Measurements from ENCODE around the gene ACE2. TPM values are rescaled to one million over a fixed set of nuclear protein-coding genes. Genes with fewer than 3 reads are reported as not detected.

The ACE2 gene
- total and polyA plus RNA-seq, 2 donors from 2014 or later = 5.5 to 32.4 TPM

DNA sequence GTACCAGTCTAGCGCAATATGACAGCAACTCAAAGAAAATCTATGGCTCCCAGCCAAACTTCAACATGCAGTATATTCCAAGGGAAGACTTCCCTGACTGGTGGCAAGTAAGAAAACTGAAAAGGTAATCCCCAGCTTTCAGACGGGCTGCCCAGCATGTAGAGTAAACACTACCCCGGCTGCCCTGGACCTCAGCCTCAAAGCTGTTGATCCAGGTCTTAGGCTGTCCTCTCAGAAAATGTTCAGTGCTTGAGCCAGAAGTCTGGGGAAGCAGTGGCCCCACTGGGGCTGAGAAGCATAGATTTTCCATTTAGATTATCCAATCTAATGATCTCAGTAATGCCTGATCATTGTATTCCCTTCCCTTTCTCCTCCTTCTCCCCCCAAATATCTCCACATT, 78.3 kb downstream of the ACE2 start:
- TF ChIP-seq, protein P1, sequence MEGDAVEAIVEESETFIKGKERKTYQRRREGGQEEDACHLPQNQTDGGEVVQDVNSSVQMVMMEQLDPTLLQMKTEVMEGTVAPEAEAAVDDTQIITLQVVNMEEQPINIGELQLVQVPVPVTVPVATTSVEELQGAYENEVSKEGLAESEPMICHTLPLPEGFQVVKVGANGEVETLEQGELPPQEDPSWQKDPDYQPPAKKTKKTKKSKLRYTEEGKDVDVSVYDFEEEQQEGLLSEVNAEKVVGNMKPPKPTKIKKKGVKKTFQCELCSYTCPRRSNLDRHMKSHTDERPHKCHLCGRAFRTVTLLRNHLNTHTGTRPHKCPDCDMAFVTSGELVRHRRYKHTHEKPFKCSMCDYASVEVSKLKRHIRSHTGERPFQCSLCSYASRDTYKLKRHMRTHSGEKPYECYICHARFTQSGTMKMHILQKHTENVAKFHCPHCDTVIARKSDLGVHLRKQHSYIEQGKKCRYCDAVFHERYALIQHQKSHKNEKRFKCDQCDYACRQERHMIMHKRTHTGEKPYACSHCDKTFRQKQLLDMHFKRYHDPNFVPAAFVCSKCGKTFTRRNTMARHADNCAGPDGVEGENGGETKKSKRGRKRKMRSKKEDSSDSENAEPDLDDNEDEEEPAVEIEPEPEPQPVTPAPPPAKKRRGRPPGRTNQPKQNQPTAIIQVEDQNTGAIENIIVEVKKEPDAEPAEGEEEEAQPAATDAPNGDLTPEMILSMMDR (IDR thresholded peaks at IDR 0.05; ENCODE audit: borderline replicate concordance, extremely low read depth, insufficient read depth) = no peak
- intact Hi-C loops (cut with DNase I) = no loop called here
- H3K27me3 ChIP-seq (ENCODE audit: control insufficient read depth, insufficient read depth, low read length) = peaks cover 13% of the 10 kb centered on the region
- no peak overlapping the region for H3K4me3 ChIP-seq (ENCODE audit: low read length in 3 of 3)
- H3K4me1 ChIP-seq (ENCODE audit: control insufficient read depth in 2 of 3, insufficient read depth in 2 of 3, low read depth in 1 of 3, low read length in 3 of 3) = no peaks in the 10 kb centered on the region
- no peaks in the 10 kb centered on the region for H3K9me3 ChIP-seq (ENCODE audit: control insufficient read depth in 2 of 3, insufficient read depth in 1 of 3, low read length in 3 of 3)
- H3K9ac ChIP-seq (ENCODE audit: low read length in 3 of 3) = no peak overlapping the region
- no peak overlapping the region for H3K27ac ChIP-seq (ENCODE audit: low read depth in 2 of 2, low read length in 2 of 2)
- no peaks in the 10 kb centered on the region for H3K36me3 ChIP-seq (ENCODE audit: control insufficient read depth in 2 of 3, insufficient read depth in 3 of 3, low read length in 3 of 3)
- FAIRE-seq = no peak
- DNase-seq = no peak

DNA sequence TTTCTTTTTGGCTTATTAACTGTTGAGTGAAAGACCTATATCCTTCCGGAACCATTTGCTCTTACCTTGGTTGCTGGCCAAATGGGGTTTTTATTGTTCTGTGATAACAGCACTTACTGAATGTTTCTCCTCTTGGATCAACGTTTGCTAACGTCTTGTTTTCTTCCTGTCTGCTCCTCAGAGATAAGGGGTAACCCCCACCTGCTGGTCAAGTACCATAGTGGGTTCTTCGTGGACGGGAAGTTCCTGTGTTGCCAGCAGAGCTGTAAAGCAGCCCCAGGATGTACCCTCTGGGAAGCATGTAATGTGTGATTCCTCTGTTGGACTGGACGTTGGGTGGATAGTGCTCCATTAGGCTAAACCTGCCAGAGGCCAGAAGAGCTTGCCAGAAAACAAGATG, 84.8 kb downstream of the ACE2 start:
- H3K36me3 ChIP-seq (ENCODE audit: control insufficient read depth in 2 of 3, insufficient read depth in 3 of 3, low read length in 3 of 3) = no peaks in the 10 kb centered on the region
- no peak overlapping the region for H3K4me3 ChIP-seq (ENCODE audit: low read length in 3 of 3)
- no peak overlapping the region for H3K27ac ChIP-seq (ENCODE audit: low read depth in 2 of 2, low read length in 2 of 2)
- peaks cover 7% of the 10 kb centered on the region for H3K27me3 ChIP-seq (ENCODE audit: control insufficient read depth, insufficient read depth, low read length)
- H3K4me1 ChIP-seq (ENCODE audit: control insufficient read depth in 2 of 3, insufficient read depth in 2 of 3, low read depth in 1 of 3, low read length in 3 of 3) = no peaks in the 10 kb centered on the region
- TF ChIP-seq, protein P1 (IDR thresholded peaks at IDR 0.05; ENCODE audit: borderline replicate concordance, extremely low read depth, insufficient read depth) = no peak
- peak in 1 of 5 donors; percentile 7 for DNase-seq
- no peak overlapping the region for H3K9ac ChIP-seq (ENCODE audit: low read length in 3 of 3)
- FAIRE-seq = no peak
- no peaks in the 10 kb centered on the region for H3K9me3 ChIP-seq (ENCODE audit: control insufficient read depth in 2 of 3, insufficient read depth in 1 of 3, low read length in 3 of 3)
- intact Hi-C loops (cut with DNase I) = no loop called here

DNA sequence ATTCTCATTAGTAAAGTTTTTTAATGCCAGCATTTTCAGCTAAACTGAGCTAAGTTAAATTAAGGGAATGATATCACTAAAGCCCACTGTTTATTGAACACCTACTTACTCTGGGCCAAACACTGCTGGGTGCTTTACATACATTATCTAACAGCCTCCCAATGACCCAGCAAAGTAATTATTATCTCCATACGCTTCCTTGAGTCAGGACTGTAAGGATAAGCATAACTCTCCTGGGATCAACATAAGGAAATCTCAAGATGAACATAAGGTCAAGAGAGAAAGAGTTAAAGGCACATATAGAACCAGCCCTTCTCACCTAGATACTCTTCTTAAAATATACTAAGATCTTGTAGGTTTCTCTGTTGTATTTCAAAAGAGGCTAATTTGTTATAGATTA, 86.5 kb downstream of the ACE2 start:
- Histone ChIP-seq H3K4me3 (ENCODE audit: low read length in 3 of 3) (no peak overlapping the region), H3K9ac (ENCODE audit: low read length in 3 of 3) (no peak overlapping the region), H3K36me3 (ENCODE audit: control insufficient read depth in 2 of 3, insufficient read depth in 3 of 3, low read length in 3 of 3) (no peaks in the 10 kb centered on the region), H3K9me3 (ENCODE audit: control insufficient read depth in 2 of 3, insufficient read depth in 1 of 3, low read length in 3 of 3) (no peaks in the 10 kb centered on the region), H3K27ac (ENCODE audit: low read depth in 2 of 2, low read length in 2 of 2) (no peak overlapping the region), H3K27me3 (ENCODE audit: control insufficient read depth, insufficient read depth, low read length) (peaks cover 11% of the 10 kb centered on the region), H3K4me1 (ENCODE audit: control insufficient read depth in 2 of 3, insufficient read depth in 2 of 3, low read depth in 1 of 3, low read length in 3 of 3) (no peaks in the 10 kb centered on the region)
- intact Hi-C loops (cut with DNase I) = no loop called here
- TF ChIP-seq, protein P1 (IDR thresholded peaks at IDR 0.05; ENCODE audit: borderline replicate concordance, extremely low read depth, insufficient read depth) = no peak
- no peak for FAIRE-seq
- DNase-seq = no peak

DNA sequence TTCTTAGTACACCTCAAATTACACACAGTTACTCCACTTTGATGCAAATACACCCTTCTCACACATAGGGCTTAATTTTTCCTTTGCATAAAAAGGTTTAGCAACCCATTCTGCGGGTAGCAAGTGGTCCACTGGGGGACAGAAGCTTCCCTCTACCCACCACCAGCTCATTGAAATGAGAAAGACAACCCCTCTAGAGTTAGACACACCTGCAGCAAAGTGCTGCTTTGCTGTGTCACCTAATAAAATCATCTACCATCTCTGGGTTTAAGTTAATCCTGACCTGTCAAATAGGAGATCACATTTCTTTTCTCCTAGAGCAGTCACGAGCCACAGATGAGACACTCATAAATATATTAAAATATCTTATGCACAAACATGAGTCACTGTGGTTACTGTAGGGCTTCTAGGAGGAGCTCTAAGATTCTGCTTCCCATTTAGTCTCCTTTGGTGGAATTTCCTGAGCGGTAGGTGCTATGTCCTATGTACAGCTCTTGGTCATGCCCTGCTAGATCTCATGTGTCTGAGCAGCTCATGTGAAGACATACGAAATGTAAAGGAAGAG, 88.3 kb downstream of the ACE2 start:
- H3K27ac ChIP-seq (ENCODE audit: low read depth in 2 of 2, low read length in 2 of 2) = no peak overlapping the region
- no peaks in the 10 kb centered on the region for H3K4me1 ChIP-seq (ENCODE audit: control insufficient read depth in 2 of 3, insufficient read depth in 2 of 3, low read depth in 1 of 3, low read length in 3 of 3)
- peaks cover 11% of the 10 kb centered on the region for H3K27me3 ChIP-seq (ENCODE audit: control insufficient read depth, insufficient read depth, low read length)
- no peak overlapping the region for H3K4me3 ChIP-seq (ENCODE audit: low read length in 3 of 3)
- H3K9me3 ChIP-seq (ENCODE audit: control insufficient read depth in 2 of 3, insufficient read depth in 1 of 3, low read length in 3 of 3) = no peaks in the 10 kb centered on the region
- no peaks in the 10 kb centered on the region for H3K36me3 ChIP-seq (ENCODE audit: control insufficient read depth in 2 of 3, insufficient read depth in 3 of 3, low read length in 3 of 3)
- H3K9ac ChIP-seq (ENCODE audit: low read length in 3 of 3) = no peak overlapping the region
- intact Hi-C loops (cut with DNase I) = no loop called here
- DNase-seq (no peak), FAIRE-seq (no peak)
- TF ChIP-seq, protein P1 (IDR thresholded peaks at IDR 0.05; ENCODE audit: borderline replicate concordance, extremely low read depth, insufficient read depth) = no peak
